Measurements from ENCODE around the gene MAPK11.

MAPK11 gene

GRCh38 chr22:50225200-50225969 is 44.8 kb downstream of the MAPK11 start:
- TF ChIP-seq GATA1 (IDR thresholded peaks at IDR 0.05; ENCODE audit: low read depth, low read length) (no peak), POLR2A (IDR thresholded peaks at IDR 0.05; ENCODE audit: low read length) (no peak)

GRCh38 chr22:50224071-50224470 is 46.1 kb downstream of the MAPK11 start:
- DNase-seq: no peak
- TF ChIP-seq GATA1 (IDR thresholded peaks at IDR 0.05; ENCODE audit: low read depth, low read length) (no peak), POLR2A (IDR thresholded peaks at IDR 0.05; ENCODE audit: low read length) (no peak)

More at GRCh38 chr22:50225200-50225969, 44.8 kb downstream of the MAPK11 start:
- no peak for DNase-seq

GRCh38 chr22:50222508-50222907 is 47.7 kb downstream of the MAPK11 start:
- no peak for TF ChIP-seq GATA1 (IDR thresholded peaks at IDR 0.05; ENCODE audit: low read depth, low read length)
- TF ChIP-seq POLR2A (IDR thresholded peaks at IDR 0.05; ENCODE audit: low read length): no peak
- DNase-seq: no peak

GRCh38 chr22:50221410-50222300 is 48.5 kb downstream of the MAPK11 start:
- DNase-seq: no peak
- TF ChIP-seq POLR2A (IDR thresholded peaks at IDR 0.05; ENCODE audit: low read length): no peak

- TF ChIP-seq GATA1 (IDR thresholded peaks at IDR 0.05; ENCODE audit: low read depth, low read length) (no peak), POLR2A (IDR thresholded peaks at IDR 0.05; ENCODE audit: low read length) (no peak)
These were observed 49.4 kb downstream of the MAPK11 start for GRCh38 chr22:50220603-50221409.

GRCh38 chr22:50219800-50220602 is 50.2 kb downstream of the MAPK11 start:
- TF ChIP-seq GATA1 (IDR thresholded peaks at IDR 0.05; ENCODE audit: low read depth, low read length) (no peak), POLR2A (IDR thresholded peaks at IDR 0.05; ENCODE audit: low read length) (no peak)
- no peak for DNase-seq

More at GRCh38 chr22:50220603-50221409, 49.4 kb downstream of the MAPK11 start:
- no peak for DNase-seq

GRCh38 chr22:50218996-50219727 is 51.0 kb downstream of the MAPK11 start:
- TF ChIP-seq POLR2A (IDR thresholded peaks at IDR 0.05; ENCODE audit: low read length): no peak
- TF ChIP-seq GATA1 (IDR thresholded peaks at IDR 0.05; ENCODE audit: low read depth, low read length): no peak

GRCh38 chr22:50218153-50218995 is 51.8 kb downstream of the MAPK11 start:
- TF ChIP-seq POLR2A (IDR thresholded peaks at IDR 0.05; ENCODE audit: low read length) (no peak), GATA1 (IDR thresholded peaks at IDR 0.05; ENCODE audit: low read depth, low read length) (no peak)
- DNase-seq: no peak

More at GRCh38 chr22:50218996-50219727, 51.0 kb downstream of the MAPK11 start:
- peak; percentile 76 to 84 for DNase-seq

GRCh38 chr22:50217543-50218152 is 52.5 kb downstream of the MAPK11 start:
- TF ChIP-seq GATA1 (IDR thresholded peaks at IDR 0.05; ENCODE audit: low read depth, low read length) (no peak), POLR2A (IDR thresholded peaks at IDR 0.05; ENCODE audit: low read length) (no peak)
- no peak for DNase-seq

GRCh38 chr22:50216684-50217520 is 53.3 kb downstream of the MAPK11 start:
- DNase-seq: no peak
- TF ChIP-seq GATA1 (IDR thresholded peaks at IDR 0.05; ENCODE audit: low read depth, low read length) (no peak), POLR2A (IDR thresholded peaks at IDR 0.05; ENCODE audit: low read length) (no peak)
